ENCODE data around the gene OR4A47.
"Not testable (repeated sequence)": the region's sequence is repeated elsewhere in the genome, so short reads cannot be mapped to it uniquely, and the experiment has no call there.

Gene OR4A47, protein sequence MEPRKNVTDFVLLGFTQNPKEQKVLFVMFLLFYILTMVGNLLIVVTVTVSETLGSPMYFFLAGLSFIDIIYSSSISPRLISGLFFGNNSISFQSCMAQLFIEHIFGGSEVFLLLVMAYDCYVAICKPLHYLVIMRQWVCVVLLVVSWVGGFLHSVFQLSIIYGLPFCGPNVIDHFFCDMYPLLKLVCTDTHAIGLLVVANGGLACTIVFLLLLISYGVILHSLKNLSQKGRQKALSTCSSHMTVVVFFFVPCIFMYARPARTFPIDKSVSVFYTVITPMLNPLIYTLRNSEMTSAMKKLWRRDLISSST

GRCh38 chr11:48488493-48488892 lies at the start of gene OR4A47:
OR4A47 (plus strand) TSS chr11:48488793; CDS start chr11:48488793, 0 bp downstream.
- DNase-seq = not testable (repeated sequence)

GRCh38 chr11:48455909-48456308 lies 32.7 kb upstream of the OR4A47 start:
- DNase-seq = not testable (repeated sequence)

- not testable (repeated sequence) for DNase-seq
Observed at GRCh38 chr11:48473966-48474365, 14.6 kb upstream of the OR4A47 start.

DNA sequence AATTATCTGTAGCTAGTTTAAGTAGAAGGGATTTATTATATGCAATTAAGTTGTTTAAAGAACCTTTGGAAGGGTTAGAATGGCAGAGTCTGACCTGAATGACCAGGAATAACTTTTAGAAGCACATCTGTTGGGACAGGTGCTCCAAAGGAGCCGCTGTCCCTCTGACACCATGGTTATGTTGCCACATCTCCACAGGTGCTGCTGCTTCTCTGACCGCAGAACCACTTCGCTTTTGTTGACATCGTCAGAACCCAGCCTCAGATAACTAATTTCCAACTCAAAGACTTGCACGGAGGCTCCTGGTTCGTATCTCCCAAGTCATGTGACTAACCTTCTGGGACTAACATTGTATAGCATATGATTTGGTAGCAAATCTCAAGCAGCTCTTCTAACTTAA lies 13.9 kb upstream of the OR4A47 start:
- DNase-seq = not testable (repeated sequence)

- not testable (repeated sequence) for DNase-seq
Observed at GRCh38 chr11:48506169-48506568, 17.6 kb downstream of the OR4A47 start.

DNA sequence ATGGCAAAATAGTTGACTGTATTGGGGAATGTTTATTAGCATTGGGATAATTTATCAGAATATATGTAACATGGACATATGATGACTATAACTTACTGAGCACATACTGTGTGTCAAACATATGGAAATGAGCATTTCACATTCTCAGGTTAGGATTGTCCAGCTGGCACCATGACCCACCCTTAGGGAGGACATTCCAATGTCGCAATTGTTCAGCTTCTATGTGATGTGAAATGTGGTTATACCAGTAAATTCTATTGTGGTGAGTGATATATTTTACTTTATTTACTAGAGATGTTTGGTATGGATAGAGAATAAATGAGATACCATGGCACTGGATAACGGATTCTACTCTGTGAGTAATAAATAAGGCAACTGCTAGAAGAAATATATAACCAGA lies 50.4 kb downstream of the OR4A47 start:
- no peak for DNase-seq

Measured in stimulated activated CD8-positive, alpha-beta memory T cell treated with anti-CD3 and anti-CD28 coated beads, Interleukin-4, amount 100 ng/mL, for 48 hours (primary cell).